IMR-90 (cell line): ENCODE data around the gene ZNF33B. TPM values are rescaled to one million over a fixed set of nuclear protein-coding genes. Genes with fewer than 3 reads are reported as not detected.

Experiments
- ATAC-seq: fragments of 200-7000 bp; cut with Tn5 transposase; 2 replicates; pipeline ENCODE4 v1.9.1; 2020; ENCODE audit warnings: low read depth, mild to moderate bottlenecking, moderate library complexity
- BruUV-seq: library from RNA; stranded (reverse); fragments of 400-500 nt; replicated peaks from 2 replicates; lab custom pipeline; 2021; lab: Mats Ljungman, UMichigan
- CTCF ChIA-PET: fragments of 300-600 bp; formaldehyde crosslinking; extraction: SDS; loops from one replicate; lab custom pipeline; 2021; ENCODE audit warnings: antibody characterized with exemption; lab: Yijun Ruan, JAX
- POLR2A ChIA-PET: fragments of 300-600 bp; sonication (Branson Sonifier 250); formaldehyde crosslinking; loops from one replicate; lab custom pipeline; 2022; ENCODE audit warnings: antibody characterized with exemption; ENCODE audit not compliant: unreplicated experiment; lab: Charles Lee
- DNase-seq: peaks from one replicate; pipeline ENCODE4 v3.0.0; 2013
- H2AFZ ChIP-seq: replicated peaks from 2 replicates; pipeline ENCODE3; 2013; ENCODE audit warnings: low read length, mild to moderate bottlenecking; ENCODE audit not compliant: poor library complexity
- H2AK5ac ChIP-seq: 2 replicates; pipeline ENCODE4 v1.6.1; 2013; ENCODE audit warnings: low read depth, low read length, inconsistent platforms
- H2AK9ac ChIP-seq: replicated peaks from 2 replicates; pipeline ENCODE3; 2013; ENCODE audit warnings: mild to moderate bottlenecking, low read depth, low read length, moderate library complexity; ENCODE audit not compliant: poor library complexity
- H2BK120ac ChIP-seq: 2 replicates; pipeline ENCODE4 v1.6.1; 2013; ENCODE audit warnings: low read depth, low read length, inconsistent platforms
- H2BK15ac ChIP-seq: 3 replicates; pipeline ENCODE4 v1.6.1; 2013; ENCODE audit warnings: low read depth, low read length, inconsistent platforms
- H2BK20ac ChIP-seq: 2 replicates; pipeline ENCODE4 v1.6.1; 2013; ENCODE audit warnings: low read depth, mild to moderate bottlenecking, inconsistent platforms, low read length, moderate library complexity
- H2BK5ac ChIP-seq: 2 replicates; pipeline ENCODE4 v1.6.1; 2013; ENCODE audit warnings: mild to moderate bottlenecking, low read depth, low read length, inconsistent platforms; ENCODE audit not compliant: poor library complexity, severe bottlenecking
- H3K14ac ChIP-seq: replicated peaks from 2 replicates; pipeline ENCODE4 v1.6.1; 2013; ENCODE audit warnings: low read depth, low read length, inconsistent platforms
- H3K18ac ChIP-seq: 2 replicates; pipeline ENCODE4 v1.6.1; 2013; ENCODE audit warnings: low read depth, low read length, control low read depth
- H3K23ac ChIP-seq: 2 replicates; pipeline ENCODE4 v1.6.1; 2013; ENCODE audit warnings: low read depth, low read length, inconsistent platforms
- H3K27ac ChIP-seq: 2 replicates; pipeline ENCODE4 v1.5.1; 2013; ENCODE audit warnings: mild to moderate bottlenecking, control low read depth, low read length; ENCODE audit not compliant: insufficient read depth
- H3K27me3 ChIP-seq: 2 replicates; pipeline ENCODE4 v1.6.1; 2013; ENCODE audit warnings: low read length; ENCODE audit not compliant: control insufficient read depth, insufficient read depth
- H3K36me3 ChIP-seq: 2 replicates; pipeline ENCODE4 v1.6.1; 2013; ENCODE audit warnings: low read length, mixed read lengths; ENCODE audit not compliant: control insufficient read depth, insufficient read depth
- H3K4ac ChIP-seq: 2 replicates; pipeline ENCODE4 v1.6.1; 2013; ENCODE audit warnings: low read depth, low read length, inconsistent platforms
- H3K4me1 ChIP-seq: 2 replicates; pipeline ENCODE4 v1.6.1; 2013; ENCODE audit warnings: low read length, mixed read lengths; ENCODE audit not compliant: control insufficient read depth, insufficient read depth
- H3K4me2 ChIP-seq: 2 replicates; pipeline ENCODE4 v1.6.1; 2013; ENCODE audit warnings: low read depth, mild to moderate bottlenecking, control low read depth, low read length, moderate library complexity
- H3K4me3 ChIP-seq: 2 replicates; pipeline ENCODE4 v1.5.1; 2013; ENCODE audit warnings: low read depth, mild to moderate bottlenecking, control low read depth, low read length, moderate library complexity; ENCODE audit not compliant: insufficient read depth
- H3K56ac ChIP-seq: 2 replicates; pipeline ENCODE4 v1.6.1; 2013; ENCODE audit warnings: low read length, inconsistent platforms; ENCODE audit not compliant: insufficient read depth; ENCODE audit errors: extremely low read depth
- H3K79me1 ChIP-seq, 2 experiments: 2 replicates each; pipeline ENCODE4 v1.6.1; 2013; ENCODE audit warnings: low read length in 2 of 2, inconsistent platforms in 1 of 2, low read depth in 1 of 2
- H3K9ac ChIP-seq: 2 replicates; pipeline ENCODE4 v1.6.1; 2013; ENCODE audit warnings: low read depth, low read length, control low read depth
- H3K9me1 ChIP-seq: 2 replicates; pipeline ENCODE4 v1.6.1; 2013; ENCODE audit warnings: low read length, inconsistent platforms; ENCODE audit not compliant: insufficient read depth
- H3K9me3 ChIP-seq: 2 replicates; pipeline ENCODE4 v1.6.1; 2013; ENCODE audit warnings: low read length; ENCODE audit not compliant: control insufficient read depth, insufficient read depth
- H4K20me1 ChIP-seq: 2 replicates; pipeline ENCODE4 v1.6.1; 2013; ENCODE audit warnings: low read length, inconsistent platforms; ENCODE audit not compliant: insufficient read depth
- H4K5ac ChIP-seq: 2 replicates; pipeline ENCODE4 v1.6.1; 2013; ENCODE audit warnings: mild to moderate bottlenecking, low read depth, low read length, control low read depth
- H4K8ac ChIP-seq, 2 experiments: 2 replicates each; pipeline ENCODE4 v1.6.1; 2013; ENCODE audit warnings: low read depth in 2 of 2, low read length in 2 of 2, control low read depth in 1 of 2, inconsistent platforms in 1 of 2
- H4K91ac ChIP-seq: 2 replicates; pipeline ENCODE4 v1.6.1; 2013; ENCODE audit warnings: low read depth, low read length, inconsistent platforms; ENCODE audit not compliant: insufficient read depth
- ELK1 ChIP-seq: fragments of 150-350 bp; IDR thresholded peaks from 2 replicates; pipeline ENCODE4 v1.6.1; 2016; ENCODE audit warnings: low read depth, mild to moderate bottlenecking, low read length, moderate library complexity, borderline replicate concordance
- NFE2L2 ChIP-seq: fragments of 150-350 bp; IDR thresholded peaks from 2 replicates; pipeline ENCODE4 v1.6.1; 2016; ENCODE audit warnings: low read depth, mild to moderate bottlenecking, low read length
- WGBS, 2 experiments: methylation state at CpG; one replicate each; pipeline versions ENCODE4 v1.1.5 to v1.1.7; 2013; ENCODE audit warnings: missing lambda C conversion rate in 2 of 2; ENCODE audit not compliant: insufficient read length in 1 of 2; ENCODE audit errors: extremely low coverage in 2 of 2; 5-methylcytosine and 5-hydroxymethylcytosine counted together
- dilution Hi-C: fragments of 300-500 bp; cut with HindIII; formaldehyde crosslinking; loops from one replicate; pipeline ENCODE4 v1.14.3; 2018; ENCODE audit warnings: low sequenced_read_pairs; ENCODE audit not compliant: unreplicated experiment
- in situ Hi-C: fragments of 300-500 bp; cut with MboI; formaldehyde crosslinking; loops from 3 replicates; pipeline ENCODE4 v1.14.3; 2019; ENCODE audit warnings: low sequenced_read_pairs, inconsistent platforms, mixed read lengths
- intact Hi-C: fragments of 100-400 bp; cut with micrococcal nuclease; formaldehyde crosslinking; loops from 2 replicates; pipeline ENCODE4 v1.10.0; 2022
- polyA plus RNA-seq, 3 experiments: library from polyadenylated mRNA; depleted of rRNA; stranded (reverse); fragments of >200 nt; gene quantifications; 2 replicates each; pipeline ENCODE4 v1.2.3, GENCODE V29; 2012; ENCODE audit warnings: low replicate concordance in 1 of 3
- total RNA-seq: library from RNA; depleted of rRNA; stranded (reverse); fragments of >200 nt; gene quantifications from 2 replicates; pipeline ENCODE4 v1.2.3, GENCODE V29; 2012

ZNF33B gene
- total and polyA plus RNA-seq, 2 of the 4 experiments (the other 2 are of a cell fraction), result 2.1 to 4.5 TPM

GRCh38 chr10:42574336-42574735, 64.0 kb downstream of the ZNF33B start:
- ATAC-seq (no peak), DNase-seq (no peak)
- intact Hi-C loops (no loop called here), dilution Hi-C loops (no loop called here), in situ Hi-C loops (no loop called here)
- Histone ChIP-seq H2AK5ac (no peak overlapping the region), H3K27me3 (no peaks in the 10 kb centered on the region), H2AFZ (no peak overlapping the region), H3K9me3 (no peaks in the 10 kb centered on the region), H3K4me3 (no peak overlapping the region), H3K4me1 (no peaks in the 10 kb centered on the region), H3K18ac (no peak overlapping the region), H2BK120ac (no peak overlapping the region), H4K5ac (no peak overlapping the region), H3K4me2 (no peak overlapping the region), H4K91ac (no peak overlapping the region), H3K23ac (no peak overlapping the region), H3K9ac (no peak overlapping the region), H4K8ac (no peak overlapping the region), H3K56ac (no peak overlapping the region), H3K9me1 (no peaks in the 10 kb centered on the region), H2BK15ac (no peak overlapping the region), H3K36me3 (no peaks in the 10 kb centered on the region), H3K4ac (no peak overlapping the region), H2BK5ac (no peak overlapping the region), H4K20me1 (no peaks in the 10 kb centered on the region), H2BK20ac (no peak overlapping the region), H3K27ac (no peak overlapping the region), H3K14ac (no peak overlapping the region), H3K79me1 (no peaks in the 10 kb centered on the region), H2AK9ac (no peak overlapping the region)
- BruUV-seq, result no TSS peak
- POLR2A ChIA-PET, result no interaction called here
- CTCF ChIA-PET, result no interaction called here
- WGBS, 2 experiments, result no CpG with 5 or more reads among the region's 5 CpGs
- TF ChIP-seq ELK1, result no peak
- no peak for TF ChIP-seq NFE2L2
